Smooth muscle cell (in vitro differentiated cells): ENCODE data around the gene LRPPRC. TPM values are rescaled to one million over a fixed set of nuclear protein-coding genes. Genes with fewer than 3 reads are reported as not detected.

ENCODE experiments used
- DNase-seq: peaks from one replicate; lab custom pipeline; 2025; ENCODE audit not compliant: unreplicated experiment; lab: John Stamatoyannopoulos, UW
- H2AFZ ChIP-seq: fragments of 200-600 bp; sonication (generic); 2 replicates; pipeline ENCODE4 v1.6.0; 2016; ENCODE audit warnings: antibody characterized with exemption, low read depth, mild to moderate bottlenecking
- H3F3A ChIP-seq: fragments of 200-600 bp; sonication (generic); 2 replicates; pipeline ENCODE4 v1.6.0; 2017; ENCODE audit warnings: antibody characterized with exemption, low read depth
- H3K27ac ChIP-seq: fragments of 200-600 bp; sonication (generic); 2 replicates; pipeline ENCODE4 v1.5.1; 2016; ENCODE audit warnings: low read depth, mild to moderate bottlenecking
- H3K27me3 ChIP-seq: fragments of 200-600 bp; sonication (generic); 2 replicates; pipeline ENCODE4 v1.6.1; 2016; ENCODE audit warnings: low read depth, mild to moderate bottlenecking
- H3K36me3 ChIP-seq: fragments of 200-600 bp; sonication (generic); 2 replicates; pipeline ENCODE4 v1.5.1; 2016; ENCODE audit warnings: low read depth
- H3K4me1 ChIP-seq: fragments of 200-600 bp; sonication (generic); 2 replicates; pipeline ENCODE4 v1.5.1; 2016; ENCODE audit warnings: low read depth
- H3K4me2 ChIP-seq: fragments of 200-600 bp; sonication (generic); 2 replicates; pipeline ENCODE4 v1.6.0; 2016; ENCODE audit warnings: mild to moderate bottlenecking
- H3K4me3 ChIP-seq: fragments of 200-600 bp; sonication (generic); 2 replicates; pipeline ENCODE4 v1.5.1; 2016; ENCODE audit warnings: mild to moderate bottlenecking
- H3K79me2 ChIP-seq: fragments of 200-600 bp; sonication (generic); 2 replicates; pipeline ENCODE4 v1.6.0; 2016; ENCODE audit warnings: low read depth, mild to moderate bottlenecking
- H3K9ac ChIP-seq: fragments of 200-600 bp; sonication (generic); 2 replicates; pipeline ENCODE4 v1.6.0; 2016; ENCODE audit warnings: low read depth
- H3K9me3 ChIP-seq: fragments of 200-600 bp; sonication (generic); replicated peaks from 2 replicates; pipeline ENCODE4 v1.5.1; 2016; ENCODE audit warnings: low read depth
- H4K20me1 ChIP-seq: fragments of 200-600 bp; sonication (generic); 2 replicates; pipeline ENCODE4 v1.6.0; 2016; ENCODE audit warnings: low read depth
- WGBS: methylation state at CpG from one replicate; pipeline ENCODE4 v1.1.7; 2016; ENCODE audit warnings: low lambda C conversion rate; 5-methylcytosine and 5-hydroxymethylcytosine counted together
- polyA plus RNA-seq: library from polyadenylated mRNA; unstranded; fragments of >200 nt; fragmentation: Nextera tagmentation; extraction: Ambion mirVana; gene quantifications from 2 replicates; pipeline ENCODE4 v1.2.1, GENCODE V29; 2016
- total RNA-seq: library from RNA; depleted of rRNA; stranded (reverse); fragments of >200 nt; gene quantifications from 2 replicates; pipeline ENCODE4 v1.2.3, GENCODE V29; 2014
- TF ChIP-seq, protein P1 (sequence below): fragments of 200-600 bp; sonication (generic); IDR thresholded peaks from 2 replicates; pipeline ENCODE4 v1.5.1; 2017; ENCODE audit warnings: borderline replicate concordance, mild to moderate bottlenecking, antibody characterized with exemption; ENCODE audit not compliant: insufficient read depth, poor library complexity, severe bottlenecking

Gene LRPPRC
- total and polyA plus RNA-seq, 2 experiments from 2014 or later: 19.9 to 45.6 TPM

DNA sequence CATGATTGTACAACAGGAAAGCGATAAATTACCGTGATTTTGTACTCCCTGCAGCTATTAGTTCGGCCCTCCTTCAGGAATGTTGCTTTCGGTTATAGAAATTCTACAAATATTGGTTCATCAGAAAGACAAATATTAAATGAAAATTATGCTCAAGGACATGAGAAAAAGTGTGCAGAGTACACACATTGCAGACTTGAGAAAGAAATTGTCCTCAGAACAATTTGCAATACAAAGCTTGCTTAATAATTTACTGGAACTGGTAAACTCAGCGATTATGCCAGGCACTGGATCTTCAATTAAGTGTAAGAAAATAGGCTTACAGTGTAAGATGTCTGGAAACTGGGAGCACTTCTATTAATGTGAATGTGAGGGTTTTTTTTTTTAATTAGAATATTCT lies 111.1 kb downstream of the LRPPRC start:
- Histone ChIP-seq H3K9ac (no peak overlapping the region), H3K4me2 (no peak overlapping the region), H3F3A (no peaks in the 10 kb centered on the region), H3K36me3 (peaks cover 5% of the 10 kb centered on the region), H3K27ac (no peak overlapping the region), H3K9me3 (no peaks in the 10 kb centered on the region), H3K27me3 (no peaks in the 10 kb centered on the region), H3K79me2 (no peaks in the 10 kb centered on the region), H3K4me1 (no peaks in the 10 kb centered on the region), H3K4me3 (no peak overlapping the region), H2AFZ (no peak overlapping the region), H4K20me1 (no peaks in the 10 kb centered on the region)
- WGBS: 94% methylated on average over 5 of the region's 5 CpGs
- TF ChIP-seq, protein P1, sequence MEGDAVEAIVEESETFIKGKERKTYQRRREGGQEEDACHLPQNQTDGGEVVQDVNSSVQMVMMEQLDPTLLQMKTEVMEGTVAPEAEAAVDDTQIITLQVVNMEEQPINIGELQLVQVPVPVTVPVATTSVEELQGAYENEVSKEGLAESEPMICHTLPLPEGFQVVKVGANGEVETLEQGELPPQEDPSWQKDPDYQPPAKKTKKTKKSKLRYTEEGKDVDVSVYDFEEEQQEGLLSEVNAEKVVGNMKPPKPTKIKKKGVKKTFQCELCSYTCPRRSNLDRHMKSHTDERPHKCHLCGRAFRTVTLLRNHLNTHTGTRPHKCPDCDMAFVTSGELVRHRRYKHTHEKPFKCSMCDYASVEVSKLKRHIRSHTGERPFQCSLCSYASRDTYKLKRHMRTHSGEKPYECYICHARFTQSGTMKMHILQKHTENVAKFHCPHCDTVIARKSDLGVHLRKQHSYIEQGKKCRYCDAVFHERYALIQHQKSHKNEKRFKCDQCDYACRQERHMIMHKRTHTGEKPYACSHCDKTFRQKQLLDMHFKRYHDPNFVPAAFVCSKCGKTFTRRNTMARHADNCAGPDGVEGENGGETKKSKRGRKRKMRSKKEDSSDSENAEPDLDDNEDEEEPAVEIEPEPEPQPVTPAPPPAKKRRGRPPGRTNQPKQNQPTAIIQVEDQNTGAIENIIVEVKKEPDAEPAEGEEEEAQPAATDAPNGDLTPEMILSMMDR: no peak
- no peak for DNase-seq

DNA sequence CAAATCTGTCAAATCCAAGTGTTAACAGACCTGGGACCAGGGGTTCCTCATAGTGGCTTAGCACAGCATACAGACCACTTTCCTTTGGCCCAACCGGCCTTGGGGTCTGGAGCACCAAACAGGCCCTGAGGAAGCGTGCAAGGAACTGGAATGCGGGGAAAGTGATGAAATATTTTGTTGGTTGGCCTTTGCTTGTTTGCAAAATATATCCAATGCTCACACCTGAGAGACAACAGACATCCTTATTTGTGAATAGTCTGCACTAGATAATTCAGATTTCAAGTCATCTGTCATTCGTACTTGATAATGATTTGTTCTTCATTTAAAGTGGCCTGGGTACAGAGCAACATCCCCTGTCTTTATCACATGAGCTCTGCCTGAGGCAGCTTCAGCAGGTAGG lies 113.5 kb downstream of the LRPPRC start:
- Histone ChIP-seq H4K20me1 (no peaks in the 10 kb centered on the region), H2AFZ (no peak overlapping the region), H3K9ac (no peak overlapping the region), H3K79me2 (no peaks in the 10 kb centered on the region), H3K36me3 (no peaks in the 10 kb centered on the region), H3K27me3 (no peaks in the 10 kb centered on the region), H3K27ac (no peak overlapping the region), H3K4me2 (no peak overlapping the region), H3K4me1 (no peaks in the 10 kb centered on the region), H3F3A (no peaks in the 10 kb centered on the region), H3K4me3 (no peak overlapping the region), H3K9me3 (no peaks in the 10 kb centered on the region)
- WGBS: 89% methylated on average over 4 of the region's 4 CpGs
- DNase-seq: no peak
- TF ChIP-seq, protein P1: no peak

DNA sequence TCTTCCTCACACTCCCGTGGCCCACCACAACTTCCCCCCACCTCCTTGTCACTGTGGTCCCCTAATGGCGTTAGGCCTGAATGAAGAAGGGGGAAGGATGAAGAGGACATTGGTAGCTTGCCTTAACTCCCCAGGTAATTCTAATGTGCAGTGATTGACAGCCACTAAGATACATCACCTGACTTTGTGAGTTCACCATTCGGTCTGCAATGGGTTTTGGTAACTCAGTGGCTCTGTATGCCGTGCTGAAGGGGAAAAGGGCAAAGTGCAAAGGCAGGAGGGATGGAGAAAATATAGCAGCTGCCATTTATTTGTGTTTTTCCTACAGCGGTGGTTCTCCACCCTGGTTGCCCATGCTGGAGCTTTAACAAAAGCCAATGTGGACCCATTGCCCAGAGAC lies 114.8 kb downstream of the LRPPRC start:
- Histone ChIP-seq H3K79me2 (no peaks in the 10 kb centered on the region), H3K36me3 (no peaks in the 10 kb centered on the region), H3K9me3 (no peaks in the 10 kb centered on the region), H3K4me2 (no peak overlapping the region), H4K20me1 (no peaks in the 10 kb centered on the region), H3K27me3 (no peaks in the 10 kb centered on the region), H3F3A (no peaks in the 10 kb centered on the region), H3K4me1 (no peaks in the 10 kb centered on the region), H2AFZ (no peak overlapping the region), H3K4me3 (no peak overlapping the region), H3K9ac (no peak overlapping the region), H3K27ac (no peak overlapping the region)
- TF ChIP-seq, protein P1: no peak
- WGBS: 93% methylated on average over 5 of the region's 5 CpGs
- DNase-seq: no peak

DNA sequence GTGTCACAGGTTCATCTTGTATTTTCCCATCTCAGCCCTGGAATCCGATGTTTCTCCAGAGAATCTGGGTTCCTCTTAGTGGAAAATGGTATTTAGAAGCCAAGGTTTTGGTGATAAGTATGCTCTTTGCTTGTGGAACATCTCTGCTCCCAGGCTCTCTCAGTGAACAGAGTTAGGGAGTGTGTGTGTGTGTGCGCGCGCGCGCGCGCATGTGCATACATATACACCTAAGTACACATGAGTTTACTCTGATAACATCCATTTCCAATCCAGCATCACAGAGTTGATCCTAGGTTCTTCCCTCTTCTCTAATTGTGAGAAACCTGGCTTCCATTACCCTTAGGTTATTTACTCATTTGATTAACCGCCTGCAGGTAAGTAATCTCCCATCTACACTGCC lies 115.3 kb downstream of the LRPPRC start:
- no peaks in the 10 kb centered on the region for H3K4me1 ChIP-seq
- no peaks in the 10 kb centered on the region for H3K27me3 ChIP-seq
- H3K79me2 ChIP-seq: no peaks in the 10 kb centered on the region
- no peaks in the 10 kb centered on the region for H3K36me3 ChIP-seq
- H3K27ac ChIP-seq: no peak overlapping the region
- no peaks in the 10 kb centered on the region for H3F3A ChIP-seq
- no peaks in the 10 kb centered on the region for H4K20me1 ChIP-seq
- no peak overlapping the region for H3K9ac ChIP-seq
- DNase-seq: no peak
- 85% methylated on average over 9 of the region's 9 CpGs for WGBS
- H3K4me3 ChIP-seq: no peak overlapping the region
- H2AFZ ChIP-seq: no peak overlapping the region
- H3K4me2 ChIP-seq: no peak overlapping the region
- TF ChIP-seq, protein P1: no peak
- no peaks in the 10 kb centered on the region for H3K9me3 ChIP-seq
